ENCODE results near the gene AKT2. TPM values are rescaled to one million over a fixed set of nuclear protein-coding genes. Genes with fewer than 3 reads are reported as not detected.

Gene AKT2
- total RNA-seq, 2 experiments from 2014 or later = 139 to 141 TPM

DNA sequence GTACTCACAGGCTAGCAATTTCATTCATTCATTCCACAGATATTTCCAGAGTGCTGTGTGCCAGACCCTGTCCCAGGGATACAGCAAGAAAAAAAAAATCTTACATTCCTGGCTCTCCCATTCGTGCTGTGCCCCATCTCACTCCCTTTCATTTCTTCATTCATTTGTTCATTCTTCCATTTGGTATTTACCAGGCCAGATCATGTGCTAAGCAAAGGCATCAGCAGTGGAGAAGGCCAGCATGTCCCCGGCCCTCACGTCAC, 91.6 kb downstream of the AKT2 start:
- Mint-ChIP-seq H3K4me1 (peaks cover 23% of the 10 kb centered on the region), H3K27ac (no peak overlapping the region), H3K36me3 (no peaks in the 10 kb centered on the region), H3K4me3 (no peak overlapping the region), H3K27me3 (no peaks in the 10 kb centered on the region), H3K9me3 (no peaks in the 10 kb centered on the region)
- no peak for DNase-seq

DNA sequence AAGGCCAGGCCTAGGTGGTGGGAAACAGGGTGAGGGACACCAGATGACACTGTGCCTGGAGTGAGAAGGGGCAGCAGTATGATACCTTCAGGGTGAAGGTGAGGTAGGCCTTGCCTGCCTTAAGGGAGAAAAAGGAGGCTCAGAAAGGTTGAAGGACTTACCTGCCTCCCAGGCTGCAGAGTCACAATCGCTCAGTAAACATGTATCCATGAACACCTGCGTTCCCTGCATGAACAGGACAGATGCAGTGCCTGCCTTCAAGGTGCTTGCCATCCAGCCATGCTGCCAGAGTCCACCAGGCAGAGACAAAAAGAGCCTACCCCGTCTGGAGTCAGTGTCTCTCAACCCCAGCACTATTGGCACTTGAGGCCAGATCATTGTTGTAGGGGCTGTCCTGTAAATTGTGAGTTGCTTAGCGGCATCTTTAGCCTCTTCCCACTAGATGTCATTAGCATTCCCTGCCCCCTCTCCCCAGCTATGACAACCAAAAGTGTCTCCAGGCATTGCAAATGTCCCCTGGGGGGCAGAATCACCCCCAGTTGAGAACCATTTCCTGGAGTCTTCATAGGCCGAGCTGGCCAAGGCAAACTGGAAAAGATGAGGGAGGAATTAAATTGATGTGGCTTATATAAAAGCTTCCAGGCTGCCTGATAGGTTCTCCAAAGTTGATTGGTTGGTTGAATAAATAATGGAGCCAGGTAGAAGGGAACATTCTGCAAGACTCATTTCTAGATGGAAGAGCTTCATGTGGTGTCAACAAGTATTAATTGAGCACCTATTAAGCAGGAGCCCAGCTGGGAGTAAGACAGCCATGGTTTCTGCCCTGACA, 92.2 kb downstream of the AKT2 start:
- H3K27me3 Mint-ChIP-seq = no peaks in the 10 kb centered on the region
- H3K27ac Mint-ChIP-seq = no peak overlapping the region
- no peaks in the 10 kb centered on the region for H3K9me3 Mint-ChIP-seq

DNA sequence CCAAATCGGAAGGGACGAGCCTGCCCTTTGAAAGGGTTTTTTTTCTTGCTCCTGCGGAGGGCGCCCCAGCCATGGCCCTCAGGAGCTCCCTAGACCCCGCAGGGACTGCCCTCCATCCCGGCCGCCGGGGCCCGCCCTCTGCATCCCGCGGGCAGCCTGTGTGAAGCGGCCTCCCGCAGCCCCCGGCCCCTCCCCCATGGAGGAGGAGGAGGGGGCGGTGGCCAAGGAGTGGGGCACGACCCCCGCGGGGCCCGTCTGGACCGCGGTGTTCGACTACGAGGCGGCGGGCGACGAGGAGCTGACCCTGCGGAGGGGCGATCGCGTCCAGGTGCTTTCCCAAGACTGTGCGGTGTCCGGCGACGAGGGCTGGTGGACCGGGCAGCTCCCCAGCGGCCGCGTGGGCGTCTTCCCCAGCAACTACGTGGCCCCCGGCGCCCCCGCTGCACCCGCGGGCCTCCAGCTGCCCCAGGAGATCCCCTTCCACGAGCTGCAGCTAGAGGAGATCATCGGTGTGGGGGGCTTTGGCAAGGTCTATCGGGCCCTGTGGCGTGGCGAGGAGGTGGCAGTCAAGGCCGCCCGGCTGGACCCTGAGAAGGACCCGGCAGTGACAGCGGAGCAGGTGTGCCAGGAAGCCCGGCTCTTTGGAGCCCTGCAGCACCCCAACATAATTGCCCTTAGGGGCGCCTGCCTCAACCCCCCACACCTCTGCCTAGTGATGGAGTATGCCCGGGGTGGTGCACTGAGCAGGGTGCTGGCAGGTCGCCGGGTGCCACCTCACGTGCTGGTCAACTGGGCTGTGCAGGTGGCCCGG, 93.1 kb downstream of the AKT2 start:
- Mint-ChIP-seq H3K36me3 (no peaks in the 10 kb centered on the region), H3K4me3 (peak overlapping the region; percentile 59), H3K9me3 (no peaks in the 10 kb centered on the region), H3K4me1 (peaks cover 23% of the 10 kb centered on the region), H3K27me3 (no peaks in the 10 kb centered on the region), H3K27ac (no peak overlapping the region)
- DNase-seq = peak; percentile 40

More for the DNA sequence above, 92.2 kb downstream of the AKT2 start:
- Mint-ChIP-seq H3K4me1 (peaks cover 23% of the 10 kb centered on the region), H3K36me3 (no peaks in the 10 kb centered on the region), H3K4me3 (peak overlapping the region; percentile 59)
- DNase-seq = no peak

DNA sequence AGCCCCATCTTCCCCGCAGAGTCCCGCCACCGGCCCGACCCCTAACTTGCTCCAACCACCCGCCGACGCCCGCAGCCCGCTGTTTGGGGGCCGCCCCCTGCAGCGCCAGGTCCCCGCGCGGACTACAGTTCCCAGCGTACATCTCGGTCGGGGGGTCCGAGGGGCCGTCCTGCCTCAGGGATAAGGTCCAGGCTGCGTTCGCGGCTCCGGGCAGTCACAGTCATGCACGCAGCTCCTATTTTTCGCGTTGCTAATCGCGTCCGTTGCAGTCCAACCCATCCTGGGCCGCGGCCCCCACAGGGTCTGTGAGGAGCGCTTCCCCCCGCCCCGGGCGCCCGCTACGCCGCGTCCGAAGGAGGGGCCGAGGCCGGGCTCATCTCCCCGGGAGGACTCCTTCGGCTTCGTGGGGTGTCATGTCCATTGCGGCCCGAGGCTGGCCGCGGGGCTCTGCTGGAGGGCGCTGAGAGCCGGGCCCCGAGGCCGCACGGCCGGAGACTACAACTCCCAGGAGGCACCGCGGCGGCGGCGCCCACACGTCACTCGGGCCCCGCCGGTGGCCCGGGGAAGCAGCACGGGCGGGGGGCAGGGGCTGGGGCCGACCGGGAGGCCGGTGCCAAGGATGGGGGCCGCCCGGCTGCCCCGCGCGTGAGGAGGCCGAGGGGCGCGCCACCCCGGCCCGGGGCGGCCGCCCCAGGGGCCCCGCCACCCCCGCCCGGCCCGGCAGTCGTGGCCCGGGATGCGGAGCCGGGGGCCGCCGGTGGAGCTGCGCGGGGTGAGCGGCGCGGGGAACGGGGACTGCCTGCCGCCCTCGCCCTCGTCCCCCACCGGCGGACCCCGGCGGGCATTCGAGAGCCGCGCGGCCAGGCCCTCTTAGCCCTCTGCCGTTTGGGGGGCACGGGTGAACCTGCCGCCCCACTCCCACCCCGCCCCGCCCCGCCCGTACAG, 94.0 kb downstream of the AKT2 start, which contains the start of gene MAP3K10:
Gene MAP3K10 (plus strand): TSS at position 536 of the 945 bp plus-strand sequence. CDS start 606 bp downstream, outside the sequence.
- H3K4me1 Mint-ChIP-seq = peaks cover 23% of the 10 kb centered on the region
- H3K27me3 Mint-ChIP-seq = no peaks in the 10 kb centered on the region
- H3K27ac Mint-ChIP-seq = peak within 1 kb of the TSS; percentile 91
- peak; percentile 87 for DNase-seq
- H3K9me3 Mint-ChIP-seq = no peaks in the 10 kb centered on the region
- no peaks in the 10 kb centered on the region for H3K36me3 Mint-ChIP-seq
- peak within 1 kb of the TSS; percentile 85 for H3K4me3 Mint-ChIP-seq

DNA sequence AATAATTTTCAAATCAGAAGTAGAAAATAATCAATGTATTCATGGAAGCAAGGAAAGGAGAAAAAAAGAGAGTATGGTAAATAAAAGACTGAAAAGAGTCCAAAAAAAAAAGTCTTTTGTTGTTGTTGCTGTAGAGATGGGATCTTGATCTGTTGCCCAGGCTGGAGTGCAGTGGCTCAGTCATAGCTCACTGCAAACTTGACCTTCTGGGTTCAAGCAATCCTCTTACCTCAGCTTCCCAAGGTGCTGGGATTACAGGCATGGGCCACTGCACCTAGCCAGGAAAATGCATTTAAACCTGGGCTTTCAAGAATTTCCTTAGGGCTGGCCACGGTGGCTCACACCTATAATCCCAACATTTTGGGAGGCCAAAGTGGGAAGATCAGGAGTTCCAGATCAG, 100.9 kb downstream of the AKT2 start:
- Mint-ChIP-seq H3K4me3 (no peak overlapping the region), H3K36me3 (no peaks in the 10 kb centered on the region), H3K4me1 (no peaks in the 10 kb centered on the region), H3K9me3 (no peaks in the 10 kb centered on the region), H3K27me3 (peaks cover 10% of the 10 kb centered on the region), H3K27ac (no peak overlapping the region)
- no peak for DNase-seq

Other genes with a start within 250 kb of the AKT2 start
- gene ZNF780B, start 229.1 kb downstream of the AKT2 start, total RNA-seq = 10 to 100 TPM; 16.1 to 18.6 TPM
- gene ZNF780A, start 194.4 kb downstream of the AKT2 start, total RNA-seq = 10 to 100 TPM; 12.7 to 16.7 TPM
- gene MAP3K10, start 93.9 kb downstream of the AKT2 start, total RNA-seq = 1 to 10 TPM; 8.3 to 9.3 TPM
- not detected for gene TTC9B, start 67.0 kb downstream of the AKT2 start, total RNA-seq
- gene CCNP, start 58.7 kb downstream of the AKT2 start, total RNA-seq = not detected
- 10 to 100 TPM; 26.1 to 28.1 TPM for gene C19orf47, start 63.1 kb upstream of the AKT2 start, total RNA-seq
- 10 to 100 TPM; 41.8 to 44.2 TPM for gene PLD3, start 63.4 kb upstream of the AKT2 start, total RNA-seq
- not detected for gene HIPK4, start 104.8 kb upstream of the AKT2 start, total RNA-seq
- under 1 TPM; 0.64 to 0.84 TPM for gene PRX, start 128.0 kb upstream of the AKT2 start, total RNA-seq
- gene SERTAD1, start 140.6 kb upstream of the AKT2 start, total RNA-seq = 1 to 10 TPM; 10.0 TPM
- 1 to 10 TPM; 4.4 to 5.3 TPM for gene SERTAD3, start 159.0 kb upstream of the AKT2 start, total RNA-seq
- gene BLVRB, start 180.4 kb upstream of the AKT2 start, total RNA-seq = 10 to 100 TPM; 15.1 to 15.2 TPM
- 1 to 10 TPM; 1.1 to 2.9 TPM for gene SPTBN4, start 181.7 kb upstream of the AKT2 start, total RNA-seq